Activated T-cell treated with anti-CD3 and anti-CD28 coated beads for 1 hour (primary cell): ENCODE results near the gene COL23A1.

ENCODE experiments used
- DNase-seq: peaks from one replicate; pipeline ENCODE4 v3.0.0-alpha.2; 2020; ENCODE audit warnings: low read depth

Gene COL23A1

DNA sequence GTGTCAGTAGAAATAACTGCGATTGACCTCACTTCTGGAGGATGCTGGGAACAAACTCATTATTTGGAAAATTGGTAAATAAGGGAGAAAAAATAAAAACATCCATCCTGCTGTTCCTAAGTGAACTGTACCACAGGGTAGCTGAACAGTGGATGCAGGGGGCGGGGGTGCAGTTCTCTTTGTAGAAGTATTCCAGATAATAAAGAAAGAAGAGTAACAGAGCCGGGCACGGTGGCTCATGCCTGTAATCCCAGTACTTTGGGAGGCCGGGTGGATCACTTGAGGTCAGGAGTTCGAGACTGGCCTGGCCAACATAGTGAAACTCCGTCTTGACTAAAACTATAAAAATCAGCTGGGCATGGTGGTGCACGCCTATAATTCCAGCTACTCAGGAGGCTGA is 132.1 kb downstream of the COL23A1 start:
- no peak for DNase-seq

GRCh38 chr5:178457471-178457870 is 132.7 kb downstream of the COL23A1 start:
- no peak for DNase-seq

GRCh38 chr5:178455480-178455835 is 134.7 kb downstream of the COL23A1 start:
- no peak for DNase-seq

GRCh38 chr5:178454821-178455479 is 135.2 kb downstream of the COL23A1 start:
- DNase-seq: no peak

DNA sequence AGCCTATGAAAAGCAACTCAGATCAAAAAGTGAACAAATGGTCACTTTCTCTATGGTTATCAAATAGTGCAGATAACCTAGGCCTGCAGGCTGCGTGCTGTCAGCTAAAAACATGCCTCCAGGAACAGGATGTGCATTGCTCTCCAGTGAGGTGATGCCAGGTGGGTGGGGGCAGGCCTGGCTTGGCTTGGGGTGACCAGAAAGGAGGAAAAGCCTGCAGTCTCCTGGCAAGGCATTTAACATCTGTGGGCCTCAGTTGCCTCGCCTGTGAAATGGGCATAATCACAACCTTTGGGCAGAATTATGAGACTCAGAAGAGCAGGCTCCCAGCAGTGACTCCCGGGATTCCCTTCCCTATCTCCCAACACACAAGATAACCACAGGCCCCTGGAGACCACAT is 135.9 kb downstream of the COL23A1 start:
- no peak for DNase-seq

DNA sequence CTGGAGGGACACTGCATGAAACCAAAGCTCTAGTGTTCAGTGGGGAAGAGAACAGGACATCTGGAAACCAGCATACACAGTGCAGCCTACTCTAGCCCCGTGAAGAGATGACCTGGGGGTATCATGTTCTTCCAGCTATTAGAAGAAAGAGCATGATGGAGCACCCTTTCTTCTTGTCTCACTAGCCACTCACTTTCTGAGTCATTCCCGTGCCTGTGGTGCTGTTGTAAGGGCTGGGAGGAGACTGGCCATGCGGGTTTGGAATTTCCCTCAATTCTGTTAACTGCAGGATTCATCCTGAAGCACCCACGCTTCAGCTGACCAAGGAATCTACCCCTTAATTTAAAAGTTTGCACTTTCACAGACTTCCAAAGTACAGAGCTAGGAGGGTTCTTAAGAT is 137.0 kb downstream of the COL23A1 start:
- no peak for DNase-seq

GRCh38 chr5:178450121-178451028 is 139.8 kb downstream of the COL23A1 start:
- DNase-seq: no peak

DNA sequence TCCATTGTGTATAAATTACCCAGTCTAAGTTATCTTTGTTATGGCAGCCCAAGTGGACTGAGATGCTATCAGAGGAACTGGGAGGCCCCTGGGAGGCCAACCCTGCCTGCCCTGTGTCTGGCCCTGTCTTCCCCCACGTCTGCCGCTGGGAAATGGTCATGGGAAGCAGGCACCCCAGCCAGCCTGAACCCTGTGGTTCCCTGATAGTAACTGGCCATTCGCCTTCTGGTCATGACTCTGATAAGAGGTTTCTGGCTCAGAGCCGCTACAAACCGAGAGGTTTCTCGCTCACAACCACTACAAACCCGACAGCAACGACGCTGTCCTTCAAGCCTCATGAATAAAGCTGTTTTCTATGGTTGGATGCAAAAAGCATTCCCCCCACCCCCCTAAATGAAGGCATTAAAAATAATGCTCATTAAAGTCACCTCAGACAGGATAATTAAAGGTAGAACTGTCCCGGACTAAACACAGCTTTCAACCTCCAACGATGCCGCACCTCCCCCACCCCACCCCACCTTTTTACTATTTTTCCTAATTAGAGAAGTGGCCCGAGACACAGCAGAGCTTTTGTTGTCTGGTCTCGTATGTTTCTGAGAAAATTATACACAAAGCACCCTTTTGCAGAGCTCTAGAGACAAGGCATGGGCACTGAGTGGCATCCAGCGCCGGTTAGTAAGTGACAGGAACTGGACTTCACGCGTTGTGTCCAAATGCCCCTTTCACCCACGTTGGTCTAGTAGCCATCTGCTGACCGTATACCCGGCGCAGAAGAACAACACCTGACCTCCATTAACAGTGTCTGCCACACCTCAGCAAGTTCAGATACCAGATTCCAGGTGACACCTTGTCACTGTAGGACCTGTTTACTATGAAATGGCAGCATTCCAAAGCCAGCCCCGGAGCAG is 140.8 kb downstream of the COL23A1 start:
- DNase-seq: no peak

- DNase-seq: no peak
These were observed 144.7 kb downstream of the COL23A1 start for GRCh38 chr5:178445534-178445933.

GRCh38 chr5:178442405-178443257 is 147.6 kb downstream of the COL23A1 start:
- no peak for DNase-seq

- no peak for DNase-seq
These were observed 148.5 kb downstream of the COL23A1 start for GRCh38 chr5:178441486-178442270.

- DNase-seq: no peak
These were observed 150.0 kb downstream of the COL23A1 start for GRCh38 chr5:178440181-178440580.

DNA sequence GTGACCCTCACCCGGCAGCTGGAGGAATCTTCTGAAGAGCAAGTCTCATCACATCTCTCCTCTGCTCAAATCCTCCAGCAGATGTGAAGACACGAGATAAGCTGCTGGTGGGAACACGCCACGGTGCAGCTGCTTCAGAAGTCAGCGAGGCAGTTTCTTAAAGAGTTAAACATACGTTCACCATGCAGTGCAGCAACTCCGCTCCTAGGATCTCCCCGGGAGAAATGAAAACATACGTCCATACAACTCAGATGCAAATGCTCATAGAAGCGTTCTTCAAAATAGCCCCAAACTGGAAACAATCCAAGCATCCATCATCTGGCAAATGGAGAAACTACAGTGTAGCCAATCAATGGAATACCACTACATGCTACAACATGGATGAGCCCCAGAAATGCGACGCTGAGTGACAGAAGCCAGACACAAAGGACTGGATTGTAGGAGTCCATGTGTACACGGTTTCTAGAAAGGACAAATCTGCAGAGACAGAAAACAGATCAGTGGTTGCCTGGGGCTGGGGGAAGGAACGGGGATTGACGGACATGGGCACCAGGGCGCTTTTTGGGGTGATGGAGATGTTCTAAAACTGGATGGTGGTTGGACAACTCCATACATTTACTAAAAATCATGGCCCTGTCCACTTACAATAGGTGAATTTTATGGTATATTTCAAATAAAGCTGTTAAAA is 150.6 kb downstream of the COL23A1 start:
- no peak for DNase-seq

DNA sequence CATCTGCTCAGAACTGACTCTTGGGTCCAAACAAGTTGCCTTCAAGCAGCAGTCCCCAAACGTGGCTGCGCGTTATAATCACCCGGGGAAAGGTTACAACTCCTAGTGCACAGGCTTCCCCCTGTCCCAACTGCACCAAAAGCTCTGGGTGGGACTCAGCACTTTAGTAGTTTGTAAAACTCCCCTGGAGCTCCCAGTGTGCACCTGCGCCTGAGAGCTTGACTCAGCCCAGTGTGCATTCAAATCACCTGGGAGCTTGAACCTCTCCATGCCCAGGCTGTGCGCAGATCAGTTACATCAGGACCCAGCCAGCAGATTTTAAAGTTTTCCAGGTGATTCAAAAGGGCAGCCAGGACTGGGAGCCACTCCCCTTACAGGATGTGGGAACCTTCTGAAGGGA is 151.4 kb downstream of the COL23A1 start:
- DNase-seq: no peak

DNA sequence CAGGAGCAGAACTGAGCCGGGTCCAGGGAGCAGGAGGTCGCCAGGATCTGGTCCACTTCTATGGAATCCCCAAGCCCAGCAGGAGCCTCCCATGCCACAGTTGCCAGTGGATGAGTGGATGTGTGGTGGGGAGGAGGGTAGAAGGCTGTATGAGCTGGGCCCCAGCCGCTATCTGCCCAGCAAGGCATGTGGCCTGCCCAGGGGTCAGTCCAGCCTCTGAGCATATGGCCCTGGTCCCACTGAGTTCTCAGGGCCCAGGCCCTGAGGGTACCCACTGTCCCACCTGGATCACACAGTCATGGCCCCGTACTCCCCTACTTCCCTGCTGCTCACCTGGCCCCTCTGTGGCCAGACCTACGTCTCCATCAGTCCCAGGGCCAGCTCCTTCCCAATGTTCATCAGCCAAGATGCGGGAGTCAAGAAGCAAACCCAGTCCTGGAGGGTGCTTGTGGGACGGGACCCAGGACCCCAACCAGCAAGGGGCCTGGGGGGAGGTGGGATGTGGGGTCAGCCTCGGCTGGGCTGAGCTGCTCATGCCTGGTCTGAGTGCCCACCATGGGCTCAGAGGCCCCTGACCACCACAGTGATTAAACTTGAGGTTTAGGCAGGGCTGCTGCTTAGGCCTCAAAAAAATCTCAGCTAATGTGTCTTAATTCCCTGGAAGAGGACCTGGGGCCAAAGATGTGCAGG is 152.7 kb downstream of the COL23A1 start:
- DNase-seq: no peak

GRCh38 chr5:178436326-178436940 is 153.8 kb downstream of the COL23A1 start:
- DNase-seq: no peak

- DNase-seq: no peak
These were observed 154.6 kb downstream of the COL23A1 start for GRCh38 chr5:178435321-178436238.

GRCh38 chr5:178434851-178435250 is 155.3 kb downstream of the COL23A1 start:
- DNase-seq: no peak
